KG1 (cell line): Measurements from ENCODE around the gene MAPT.
"Not testable (repeated sequence)": the region's sequence is repeated elsewhere in the genome, so short reads cannot be mapped to it uniquely, and the experiment has no call there.

Experiments
- DNase-seq: peaks from one replicate; lab custom pipeline; 2025; lab: John Stamatoyannopoulos, UW

MAPT gene

DNA sequence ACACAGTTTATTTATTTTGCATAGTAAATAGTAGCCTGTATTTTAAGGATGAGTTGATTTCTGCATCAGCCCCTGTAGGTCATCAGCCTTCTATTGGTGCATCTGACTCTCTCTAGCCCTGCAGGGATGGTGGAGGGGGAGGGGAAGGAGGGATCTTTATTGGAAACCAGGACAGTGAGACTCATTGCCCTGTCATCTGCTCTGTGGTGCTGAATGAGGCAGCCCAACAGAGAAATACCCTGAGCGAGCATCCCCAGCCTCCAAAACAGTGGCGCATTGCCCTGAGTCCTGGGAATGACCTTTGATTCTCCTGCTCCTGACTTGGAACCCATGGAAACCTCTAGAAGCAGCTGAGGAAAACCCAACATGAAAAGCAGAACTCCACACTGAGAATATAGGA is 59.2 kb downstream of the MAPT start:
- no peak for DNase-seq

- DNase-seq = no peak
Measured at GRCh38 chr17:45954914-45955313, 60.6 kb downstream of the MAPT start.

DNA sequence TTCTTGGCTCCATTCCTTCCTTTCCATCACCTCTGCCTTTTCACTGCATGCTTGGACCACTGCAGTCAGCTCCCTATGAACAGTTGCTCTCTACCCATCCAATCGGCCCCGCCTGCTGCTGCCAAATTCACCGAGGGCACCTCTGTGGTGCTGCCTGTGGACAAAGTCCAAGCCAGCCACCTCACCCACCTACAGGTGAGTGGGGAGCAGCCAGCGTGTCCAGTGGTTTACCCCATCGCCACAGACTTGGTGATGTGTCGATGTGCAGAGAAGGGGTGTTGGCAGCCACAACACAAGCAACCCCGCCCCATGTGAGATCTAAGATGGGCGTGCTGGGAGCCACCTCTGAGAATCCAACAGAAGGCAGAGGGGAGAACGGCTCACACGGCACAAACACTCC is 61.0 kb downstream of the MAPT start:
- DNase-seq = no peak

- no peak for DNase-seq
Measured at GRCh38 chr17:45956090-45956489, 61.7 kb downstream of the MAPT start.

GRCh38 chr17:45956746-45957145 is 62.4 kb downstream of the MAPT start:
- DNase-seq = not testable (repeated sequence)

DNA sequence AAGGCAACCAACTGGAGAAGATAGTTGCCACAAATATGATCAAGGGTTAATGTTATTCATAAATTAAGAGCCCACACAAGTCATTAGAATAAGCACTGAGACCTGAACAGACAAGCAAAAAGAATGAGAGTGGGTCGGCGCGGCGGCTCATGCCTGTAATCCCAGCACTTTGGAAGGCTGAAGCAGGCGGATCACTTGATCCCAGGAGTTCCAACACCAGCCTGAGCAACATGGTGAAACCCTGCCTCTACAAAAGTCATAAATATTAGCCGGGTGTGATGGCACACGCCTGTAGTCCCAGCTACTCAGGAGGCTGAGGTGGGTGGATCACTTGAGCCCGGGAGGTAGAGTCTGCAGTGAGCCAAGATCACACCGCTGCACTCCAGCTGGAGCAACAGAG is 64.0 kb downstream of the MAPT start:
- no peak for DNase-seq

DNA sequence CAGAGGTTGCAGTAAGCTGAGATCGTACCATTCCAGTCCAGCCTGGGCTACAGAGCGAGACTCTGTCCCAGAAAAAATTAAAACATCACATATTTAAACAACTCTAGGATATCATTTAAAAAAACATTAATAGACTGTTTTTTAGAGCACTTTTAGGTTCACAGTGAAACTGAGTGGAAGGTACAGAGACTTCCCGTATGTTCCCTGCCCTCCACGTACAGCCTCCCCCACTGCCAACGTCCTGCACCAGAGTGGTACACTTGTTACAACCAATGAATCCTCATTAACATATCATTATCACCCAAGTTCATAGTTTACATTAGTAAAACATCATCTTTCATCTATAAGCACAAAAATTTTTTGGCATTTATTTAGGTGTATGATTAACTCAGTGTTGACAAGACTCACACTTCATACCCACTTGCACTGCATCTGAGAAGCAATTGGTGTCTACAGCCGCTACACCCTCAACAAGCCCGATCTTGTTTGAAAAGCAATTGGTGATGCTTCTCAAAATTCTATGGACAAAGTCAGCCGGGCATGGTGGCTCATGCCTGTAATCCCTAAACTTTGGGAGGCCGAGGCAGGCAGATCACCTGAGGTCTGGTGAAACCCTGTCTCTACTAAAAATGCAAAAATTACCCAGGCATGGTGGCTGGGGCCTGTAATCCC is 64.8 kb downstream of the MAPT start:
- DNase-seq = no peak

DNA sequence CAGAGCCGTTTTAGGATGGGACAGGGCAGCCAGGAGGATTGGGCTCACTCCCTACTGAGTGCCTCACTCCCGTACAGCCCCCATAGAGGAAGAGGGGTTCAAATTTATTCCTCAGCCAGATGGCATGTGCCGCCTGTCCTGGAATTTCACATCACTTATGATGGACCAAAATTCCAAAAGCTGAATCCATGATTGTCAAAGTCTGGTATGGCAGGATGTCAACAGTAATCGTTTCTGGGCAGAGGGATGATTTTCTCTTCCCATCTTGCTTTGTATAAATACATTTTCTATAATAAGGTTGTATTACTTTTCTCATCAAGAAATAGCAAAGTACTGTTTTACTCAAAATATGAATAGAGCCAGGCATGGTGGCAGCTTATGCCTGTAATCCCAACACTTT is 66.0 kb downstream of the MAPT start:
- DNase-seq = no peak

DNA sequence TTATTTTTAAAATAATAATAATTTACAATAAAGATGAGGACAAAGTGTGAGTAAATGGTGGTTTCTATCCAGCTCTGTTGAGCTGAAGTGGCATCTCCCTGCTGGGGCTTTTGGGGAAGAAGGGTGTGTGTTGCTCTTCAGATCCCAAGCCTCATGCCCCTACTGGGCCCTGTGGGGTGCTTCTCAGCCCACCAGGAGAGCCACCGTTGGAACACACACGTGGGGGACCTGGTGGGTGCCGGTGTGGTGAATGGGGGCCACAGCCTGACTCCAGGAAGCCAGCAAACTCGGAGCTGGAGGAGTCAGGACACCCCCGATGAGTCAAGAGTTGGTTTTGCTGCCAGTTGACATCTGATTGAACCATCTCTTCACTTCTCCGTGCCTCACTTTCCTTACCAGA is 66.9 kb downstream of the MAPT start:
- no peak for DNase-seq

DNA sequence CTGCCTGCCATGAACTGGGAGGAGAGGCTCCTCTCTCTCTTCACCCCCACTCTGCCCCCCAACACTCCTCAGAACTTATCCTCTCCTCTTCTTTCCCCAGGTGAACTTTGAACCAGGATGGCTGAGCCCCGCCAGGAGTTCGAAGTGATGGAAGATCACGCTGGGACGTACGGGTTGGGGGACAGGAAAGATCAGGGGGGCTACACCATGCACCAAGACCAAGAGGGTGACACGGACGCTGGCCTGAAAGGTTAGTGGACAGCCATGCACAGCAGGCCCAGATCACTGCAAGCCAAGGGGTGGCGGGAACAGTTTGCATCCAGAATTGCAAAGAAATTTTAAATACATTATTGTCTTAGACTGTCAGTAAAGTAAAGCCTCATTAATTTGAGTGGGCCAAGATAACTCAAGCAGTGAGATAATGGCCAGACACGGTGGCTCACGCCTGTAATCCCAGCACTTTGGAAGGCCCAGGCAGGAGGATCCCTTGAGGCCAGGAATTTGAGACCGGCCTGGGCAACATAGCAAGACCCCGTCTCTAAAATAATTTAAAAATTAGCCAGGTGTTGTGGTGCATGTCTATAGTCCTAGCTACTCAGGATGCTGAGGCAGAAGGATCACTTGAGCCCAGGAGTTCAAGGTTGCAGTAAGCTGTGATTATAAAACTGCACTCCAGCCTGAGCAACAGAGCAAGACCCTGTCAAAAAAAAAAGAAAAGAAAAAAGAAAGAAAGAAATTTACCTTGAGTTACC is 68.0 kb downstream of the MAPT start:
- DNase-seq = no peak

GRCh38 chr17:45963283-45963682 is 68.9 kb downstream of the MAPT start:
- DNase-seq = no peak

DNA sequence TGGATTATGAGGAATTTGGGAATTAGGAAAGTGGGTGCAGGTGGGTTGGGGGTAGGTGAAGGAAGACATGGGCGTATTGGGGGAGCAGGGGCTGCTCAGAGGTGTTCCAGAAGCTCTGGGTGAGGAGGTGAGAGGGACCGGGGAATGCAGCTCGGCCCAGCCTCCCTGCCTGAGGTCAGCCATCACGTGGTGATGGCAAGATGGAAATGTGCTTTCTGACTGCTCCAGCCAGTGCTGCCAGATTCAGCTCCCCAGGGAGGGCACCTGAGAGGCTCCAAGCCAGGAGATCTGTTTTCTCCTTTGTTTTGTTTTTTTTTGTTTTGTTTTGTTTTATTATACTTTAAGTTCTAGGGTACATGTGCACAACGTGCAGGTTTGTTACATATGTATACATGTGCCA is 69.5 kb downstream of the MAPT start:
- no peak for DNase-seq

- no peak for DNase-seq
Measured at GRCh38 chr17:45964634-45965033, 70.3 kb downstream of the MAPT start.

- no peak for DNase-seq
Measured at GRCh38 chr17:45965812-45966211, 71.5 kb downstream of the MAPT start.

GRCh38 chr17:45966606-45967280 is 72.4 kb downstream of the MAPT start:
- DNase-seq = no peak

DNA sequence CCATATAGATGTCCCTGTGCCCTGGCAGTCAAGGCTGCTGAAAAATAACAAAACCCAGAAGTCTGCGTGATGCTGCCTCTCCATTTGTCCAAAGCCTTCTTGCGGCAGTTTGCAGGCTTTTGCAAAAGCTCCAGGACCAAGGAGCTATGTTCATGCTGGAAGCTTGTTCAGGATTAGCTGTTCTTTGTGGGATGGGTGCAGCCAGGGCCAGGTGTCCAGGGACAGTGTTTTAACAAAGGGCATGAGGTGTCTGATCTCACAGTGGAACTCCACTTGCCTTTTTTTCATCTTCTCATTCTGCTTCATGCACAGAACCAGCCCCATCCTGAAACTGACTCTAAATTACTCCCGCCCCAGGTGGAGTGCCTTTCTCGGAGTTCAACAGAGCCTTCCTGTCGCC is 73.0 kb downstream of the MAPT start:
- DNase-seq = no peak

GRCh38 chr17:45968732-45969131 is 74.4 kb downstream of the MAPT start:
- DNase-seq = no peak

GRCh38 chr17:45969726-45970125 is 75.4 kb downstream of the MAPT start:
- DNase-seq = no peak

GRCh38 chr17:45970659-45971058 is 76.3 kb downstream of the MAPT start:
- DNase-seq = no peak

DNA sequence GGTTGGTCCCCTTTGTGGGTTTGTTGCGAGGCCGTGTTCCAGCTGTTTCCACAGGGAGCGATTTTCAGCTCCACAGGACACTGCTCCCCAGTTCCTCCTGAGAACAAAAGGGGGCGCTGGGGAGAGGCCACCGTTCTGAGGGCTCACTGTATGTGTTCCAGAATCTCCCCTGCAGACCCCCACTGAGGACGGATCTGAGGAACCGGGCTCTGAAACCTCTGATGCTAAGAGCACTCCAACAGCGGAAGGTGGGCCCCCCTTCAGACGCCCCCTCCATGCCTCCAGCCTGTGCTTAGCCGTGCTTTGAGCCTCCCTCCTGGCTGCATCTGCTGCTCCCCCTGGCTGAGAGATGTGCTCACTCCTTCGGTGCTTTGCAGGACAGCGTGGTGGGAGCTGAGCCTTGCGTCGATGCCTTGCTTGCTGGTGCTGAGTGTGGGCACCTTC is 77.4 kb downstream of the MAPT start:
- DNase-seq = no peak

DNA sequence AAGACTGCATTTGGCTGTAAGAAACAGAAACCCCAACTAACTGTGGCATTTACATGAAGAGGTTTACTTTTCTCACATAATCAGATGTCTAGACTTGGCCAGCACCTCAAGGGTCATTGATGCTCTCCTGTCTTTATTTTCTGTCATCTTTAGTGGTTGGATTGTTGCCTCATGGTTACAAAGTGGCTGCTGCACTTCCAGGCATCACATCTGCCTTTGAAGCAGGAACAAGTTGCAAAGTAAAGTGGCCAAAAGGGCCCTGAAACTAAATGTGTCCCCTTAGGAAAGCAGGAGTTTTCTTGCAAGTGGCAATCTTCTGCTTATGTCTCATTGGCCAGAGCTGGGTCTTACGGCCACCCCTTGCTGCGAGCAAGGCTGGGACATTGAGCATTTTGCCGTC is 78.2 kb downstream of the MAPT start:
- DNase-seq = no peak

GRCh38 chr17:45973099-45973780 is 78.9 kb downstream of the MAPT start:
- DNase-seq = no peak
